ENCODE measurements around the gene PHF11. TPM values are rescaled to one million over a fixed set of nuclear protein-coding genes. Genes with fewer than 3 reads are reported as not detected.

Gene PHF11
- total RNA-seq (2022; extraction: Qiagen RNA extraction; ENCODE audit: low read depth) = 6.4 to 8.1 TPM (median 7.0 TPM) in 5 replicates

DNA sequence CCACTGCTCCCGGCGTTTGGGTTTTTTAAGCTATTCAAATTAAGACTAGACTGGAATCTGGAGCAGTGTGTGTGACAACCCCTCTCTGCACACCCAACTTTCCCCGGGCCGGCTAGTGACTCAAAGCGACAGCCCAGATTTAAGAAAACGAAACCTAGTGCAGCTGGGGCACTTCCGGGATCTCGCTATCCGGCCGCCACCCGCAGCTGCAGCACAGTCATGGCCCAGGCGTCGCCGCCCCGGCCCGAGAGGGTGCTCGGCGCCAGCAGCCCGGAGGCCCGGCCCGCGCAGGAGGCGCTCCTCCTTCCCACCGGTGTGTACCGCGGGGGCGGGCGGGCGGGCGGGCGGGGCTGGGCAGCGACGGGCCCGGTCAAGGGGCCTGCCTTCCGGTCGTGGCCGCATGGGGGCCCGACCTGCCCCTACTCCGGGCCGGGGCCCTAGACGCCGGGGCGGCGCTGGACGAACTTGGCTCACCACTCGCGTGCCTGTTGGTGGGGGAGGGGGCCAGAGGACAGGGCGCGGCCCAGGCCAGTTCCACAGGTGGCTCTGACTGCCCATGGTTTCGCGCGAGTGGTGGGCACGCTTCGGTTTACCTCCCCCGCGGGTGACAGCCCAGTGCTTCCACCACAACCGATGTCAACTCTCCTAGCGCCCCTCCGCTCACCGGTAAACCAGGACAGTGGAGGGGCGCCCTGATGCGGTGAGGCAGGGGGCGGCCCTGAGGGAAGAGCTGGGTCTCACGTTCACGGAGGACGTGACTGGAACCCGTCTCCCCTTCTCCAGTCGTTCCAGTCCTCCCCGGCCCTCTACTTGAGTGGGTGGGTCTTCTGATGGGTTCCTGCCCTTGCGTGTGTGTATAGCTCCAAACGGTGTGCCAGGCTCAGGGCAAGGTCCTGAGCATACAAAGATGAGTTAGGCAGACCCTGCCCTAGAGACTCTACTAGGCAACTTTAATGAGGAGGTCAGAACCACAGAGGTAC, at the start of gene PHF11:
PHF11 (plus strand) TSS at position 171 of the 980 bp plus-strand sequence; CDS start at position 220, 49 bp downstream.

Other genes with a start within 250 kb of the PHF11 start
- gene CDADC1, start 248.0 kb upstream of the PHF11 start, total RNA-seq (2022; extraction: Qiagen RNA extraction; ENCODE audit: low read depth) = 6.2 to 9.0 TPM (median 8.2 TPM) in 5 replicates
- 2.0 to 2.4 TPM (median 2.2 TPM) in 5 replicates for gene CAB39L, start 51.9 kb upstream of the PHF11 start, total RNA-seq (2022; extraction: Qiagen RNA extraction; ENCODE audit: low read depth)
- 1.6 to 2.1 TPM (median 1.9 TPM) in 5 replicates for gene SETDB2, start 51.7 kb upstream of the PHF11 start, total RNA-seq (2022; extraction: Qiagen RNA extraction; ENCODE audit: low read depth)
- gene RCBTB1, start 89.6 kb downstream of the PHF11 start, total RNA-seq (2022; extraction: Qiagen RNA extraction; ENCODE audit: low read depth) = 8.2 to 10.1 TPM (median 9.0 TPM) in 5 replicates
- not detected in 5 replicates for gene ARL11, start 132.6 kb downstream of the PHF11 start, total RNA-seq (2022; extraction: Qiagen RNA extraction; ENCODE audit: low read depth)
- gene EBPL, start 195.5 kb downstream of the PHF11 start, total RNA-seq (2022; extraction: Qiagen RNA extraction; ENCODE audit: low read depth) = 44.7 to 69.3 TPM (median 64.9 TPM) in 5 replicates

All from A549 treated with CpdA at 1 μM for 4 hours (cell line).